OCI-LY7 (cell line): ENCODE data around the gene ARHGAP26. TPM values are rescaled to one million over a fixed set of nuclear protein-coding genes. Genes with fewer than 3 reads are reported as not detected.

ENCODE experiments used
- BruUV-seq: library from RNA; stranded (reverse); fragments of 400-500 nt; replicated peaks from 2 replicates; lab custom pipeline; 2021; lab: Mats Ljungman, UMichigan
- CTCF ChIA-PET: fragments of 300-600 bp; sonication (Branson Sonifier 250); formaldehyde crosslinking; loops from one replicate; lab custom pipeline; 2022; ENCODE audit warnings: antibody characterized with exemption; ENCODE audit not compliant: unreplicated experiment; lab: Charles Lee
- POLR2A ChIA-PET: fragments of 300-600 bp; sonication (Branson Sonifier 250); formaldehyde crosslinking; loops from one replicate; lab custom pipeline; 2022; ENCODE audit warnings: antibody characterized with exemption; lab: Charles Lee
- DNase-seq: peaks from one replicate; pipeline ENCODE4 v3.0.0-alpha.2; 2015; ENCODE audit warnings: low spot score
- H2AFZ ChIP-seq: fragments of 200-600 bp; sonication (generic), shearing (Covaris generic); 2 replicates; pipeline ENCODE4 v1.6.1; 2014; ENCODE audit warnings: mild to moderate bottlenecking, antibody characterized with exemption, low read length, moderate library complexity
- H3K27ac ChIP-seq: fragments of 200-600 bp; sonication (generic); 2 replicates; pipeline ENCODE4 v1.5.1; 2014; ENCODE audit warnings: mixed run types, low read depth, mild to moderate bottlenecking, moderate library complexity, low read length, inconsistent platforms; ENCODE audit not compliant: poor library complexity, severe bottlenecking
- H3K36me3 ChIP-seq: fragments of 200-600 bp; sonication (generic); 2 replicates; pipeline ENCODE4 v1.6.1; 2014; ENCODE audit warnings: mild to moderate bottlenecking, antibody characterized with exemption, low read length, moderate library complexity, mixed read lengths; ENCODE audit not compliant: insufficient read depth
- H3K4me1 ChIP-seq: fragments of 200-600 bp; sonication (generic); 2 replicates; pipeline ENCODE4 v1.5.1; 2014; ENCODE audit warnings: mild to moderate bottlenecking, low read length; ENCODE audit not compliant: insufficient read depth, poor library complexity, severe bottlenecking
- H3K4me2 ChIP-seq: fragments of 200-600 bp; sonication (generic); 2 replicates; pipeline ENCODE4 v1.6.1; 2014; ENCODE audit warnings: mild to moderate bottlenecking, low read length
- H3K4me3 ChIP-seq: fragments of 200-600 bp; sonication (generic); 2 replicates; pipeline ENCODE4 v1.5.1; 2014; ENCODE audit warnings: mild to moderate bottlenecking, low read depth, low read length; ENCODE audit not compliant: poor library complexity, severe bottlenecking
- H3K79me2 ChIP-seq: fragments of 200-600 bp; sonication (generic); 2 replicates; pipeline ENCODE4 v1.6.1; 2016; ENCODE audit warnings: low read depth, mild to moderate bottlenecking, low read length, moderate library complexity, mixed read lengths; ENCODE audit not compliant: insufficient read depth
- H3K9me2 ChIP-seq: fragments of 200-600 bp; sonication (generic); 2 replicates; pipeline ENCODE4 v1.6.1; 2016; ENCODE audit warnings: mild to moderate bottlenecking, low read length, mixed read lengths; ENCODE audit not compliant: insufficient read depth
- H3K9me3 ChIP-seq: fragments of 200-600 bp; sonication (generic); 2 replicates; pipeline ENCODE4 v1.6.1; 2014; ENCODE audit warnings: mild to moderate bottlenecking, mixed run types, low read length, mixed read lengths
- H4K20me1 ChIP-seq: fragments of 200-600 bp; sonication (generic); 2 replicates; pipeline ENCODE4 v1.6.1; 2014; ENCODE audit warnings: mild to moderate bottlenecking, antibody characterized with exemption, low read length, moderate library complexity, mixed read lengths; ENCODE audit not compliant: insufficient read depth
- CTCF ChIP-seq: fragments of 200-600 bp; sonication (generic); conservative IDR thresholded peaks from 2 replicates; pipeline ENCODE4 v1.5.1; 2014; ENCODE audit warnings: mild to moderate bottlenecking, antibody characterized with exemption, low read length, moderate library complexity, mixed read lengths
- EZH2phosphoT487 ChIP-seq: fragments of 200-600 bp; sonication (generic); IDR thresholded peaks from 2 replicates; pipeline ENCODE4 v1.6.1; 2018; ENCODE audit warnings: low read depth, borderline replicate concordance, mild to moderate bottlenecking, mixed run types, antibody characterized with exemption, low read length, moderate library complexity, mixed read lengths
- intact Hi-C: fragments of 100-400 bp; cut with micrococcal nuclease; formaldehyde crosslinking; loops from one replicate; pipeline ENCODE4 v1.10.0; 2022; ENCODE audit not compliant: unreplicated experiment
- total RNA-seq, 2 experiments: library from RNA; depleted of rRNA in 1 of 2; stranded (reverse); fragments of >200 nt in 1 of 2; shearing (Covaris generic) in 1 of 2; gene quantifications; 2 replicates each; pipeline ENCODE4 v1.2.3, GENCODE V29; 2014 to 2022

Gene ARHGAP26
- total RNA-seq, 2 experiments from 2014 or later: 7.0 to 19.1 TPM

- DNase-seq: no peak
- no peaks in the 10 kb centered on the region for H3K9me3 ChIP-seq
- H4K20me1 ChIP-seq: no peaks in the 10 kb centered on the region
- H2AFZ ChIP-seq: no peak overlapping the region
- H3K79me2 ChIP-seq: no peaks in the 10 kb centered on the region
- H3K36me3 ChIP-seq: no peaks in the 10 kb centered on the region
- no peak overlapping the region for H3K4me2 ChIP-seq
- no peak overlapping the region for H3K27ac ChIP-seq
- CTCF ChIA-PET: no interaction called here
- no peaks in the 10 kb centered on the region for H3K4me1 ChIP-seq
- intact Hi-C loops: no loop called here
- no peak overlapping the region for H3K4me3 ChIP-seq
- no TSS peak for BruUV-seq
- H3K9me2 ChIP-seq: no peaks in the 10 kb centered on the region
- POLR2A ChIA-PET: interaction anchor here (0.5 to 1.0 kb wide), 3 partner anchors 15 to 186 kb away, joined by 3 read pairs; no protein-coding TSS in a partner anchor
- TF ChIP-seq EZH2phosphoT487 (no peak), CTCF (no peak)
These were observed 434.5 kb downstream of the ARHGAP26 start for GRCh38 chr5:143204474-143205246.

GRCh38 chr5:143205386-143205785 is 435.2 kb downstream of the ARHGAP26 start:
- no peaks in the 10 kb centered on the region for H3K36me3 ChIP-seq
- no peak for DNase-seq
- H2AFZ ChIP-seq: no peak overlapping the region
- H3K4me1 ChIP-seq: no peaks in the 10 kb centered on the region
- intact Hi-C loops: no loop called here
- H3K79me2 ChIP-seq: no peaks in the 10 kb centered on the region
- no peak overlapping the region for H3K4me2 ChIP-seq
- ChIA-PET CTCF (no interaction called here), POLR2A (interaction anchor here (0.5 to 1.0 kb wide), 2 partner anchors 15 to 186 kb away, joined by 3 read pairs; no protein-coding TSS in a partner anchor)
- no peak overlapping the region for H3K4me3 ChIP-seq
- TF ChIP-seq EZH2phosphoT487 (no peak), CTCF (no peak)
- no TSS peak for BruUV-seq
- H3K27ac ChIP-seq: no peak overlapping the region
- no peaks in the 10 kb centered on the region for H4K20me1 ChIP-seq
- H3K9me3 ChIP-seq: no peaks in the 10 kb centered on the region
- no peaks in the 10 kb centered on the region for H3K9me2 ChIP-seq

DNA sequence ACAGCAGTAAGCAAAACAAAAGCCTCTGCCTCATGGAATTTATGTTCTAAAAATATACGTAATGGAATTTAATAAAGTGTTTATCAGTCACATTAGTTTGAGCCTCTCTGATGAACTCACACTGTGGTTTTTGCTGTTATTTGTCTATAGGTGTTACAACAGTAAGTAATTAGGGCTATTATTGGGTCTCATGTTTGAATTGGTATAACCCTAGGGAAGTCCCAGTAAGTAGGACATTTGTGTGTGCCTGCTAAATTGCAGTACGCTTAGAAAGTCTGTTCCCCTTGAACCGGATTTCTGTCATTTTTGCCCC is 435.7 kb downstream of the ARHGAP26 start:
- no peaks in the 10 kb centered on the region for H3K79me2 ChIP-seq
- intact Hi-C loops: no loop called here
- H3K9me2 ChIP-seq: no peaks in the 10 kb centered on the region
- no peak for TF ChIP-seq EZH2phosphoT487
- TF ChIP-seq CTCF: no peak
- no peak overlapping the region for H2AFZ ChIP-seq
- H3K27ac ChIP-seq: no peak overlapping the region
- no peak overlapping the region for H3K4me2 ChIP-seq
- BruUV-seq: no TSS peak
- ChIA-PET CTCF (no interaction called here), POLR2A (interaction anchor here (1.0 kb wide), 1 partner anchor 16 kb away, joined by 3 read pairs; no protein-coding TSS in a partner anchor)
- no peaks in the 10 kb centered on the region for H3K9me3 ChIP-seq
- H3K36me3 ChIP-seq: no peaks in the 10 kb centered on the region
- H3K4me3 ChIP-seq: no peak overlapping the region
- no peak for DNase-seq
- no peaks in the 10 kb centered on the region for H3K4me1 ChIP-seq
- H4K20me1 ChIP-seq: no peaks in the 10 kb centered on the region
